ENCODE results near the gene MED15. TPM values are rescaled to one million over a fixed set of nuclear protein-coding genes. Genes with fewer than 3 reads are reported as not detected.
A peak's percentile ranks its signal among the peaks of the same experiment; 100 is the strongest.

MED15 gene
- total RNA-seq, 3 donors from 2014 or later (not counting 1 experiment from before 2014, with no cell fraction given), result 269 to 291 (median 270) TPM

DNA sequence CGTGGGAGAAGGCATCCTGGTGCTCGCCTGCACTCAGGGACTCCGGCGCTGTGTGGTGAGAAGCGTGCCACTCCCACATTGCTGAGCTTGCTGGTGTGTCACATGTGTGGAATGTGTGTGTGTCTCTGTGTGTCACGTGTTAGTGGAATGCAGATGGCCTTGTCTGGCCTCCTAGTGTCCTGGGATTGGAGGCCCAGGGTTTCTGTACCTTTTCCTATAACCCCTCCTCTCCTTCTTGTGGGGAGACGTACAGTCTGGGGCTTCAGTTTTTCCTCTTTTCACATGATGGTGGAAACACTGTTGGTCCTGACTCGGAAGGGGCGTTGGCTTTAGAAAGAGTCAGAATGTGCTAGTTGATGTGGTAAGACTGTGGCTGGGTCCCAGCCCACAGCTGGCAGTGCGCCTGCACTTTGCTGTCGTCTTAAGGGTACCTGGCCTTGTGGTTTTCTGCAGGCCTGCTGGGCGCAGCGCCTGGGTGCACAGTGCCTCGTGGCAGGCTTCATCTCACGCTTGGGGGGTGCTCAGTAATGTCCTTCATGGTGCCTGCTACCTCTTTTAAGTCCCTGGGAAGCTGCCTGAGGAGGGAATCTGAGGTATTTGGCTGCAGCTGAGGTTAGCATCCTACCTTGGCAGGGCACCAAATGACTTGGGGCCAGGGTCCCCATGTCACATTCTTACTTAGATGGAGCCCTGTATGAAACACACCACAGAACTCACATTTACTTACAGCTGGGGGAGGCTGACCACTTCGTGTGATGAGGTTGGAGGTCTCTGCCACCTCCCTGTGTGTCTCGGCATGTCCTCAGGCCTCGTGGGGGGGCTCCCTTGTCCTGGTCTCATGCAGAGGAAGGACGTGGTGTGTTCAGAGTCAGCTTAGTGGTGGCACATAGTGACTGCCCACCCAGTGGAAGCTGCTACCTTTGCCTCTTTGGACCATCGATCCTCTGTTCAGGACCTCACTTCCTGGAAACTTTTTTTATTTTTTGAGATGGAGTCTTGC lies 61.9 kb downstream of the MED15 start:
- H3K27me3 Mint-ChIP-seq (ENCODE audit: low read depth in 2 of 2), result no peaks in the 10 kb centered on the region
- Histone ChIP-seq H3K27ac (ENCODE audit: low read length) (peak overlapping the region; percentile 78), H3K4me3 (ENCODE audit: low read length) (no peak overlapping the region), H3K4me1 (ENCODE audit: control insufficient read depth, insufficient read depth, low read length) (peaks cover 90% of the 10 kb centered on the region), H3K36me3 (ENCODE audit: control insufficient read depth, insufficient read depth, low read length) (peaks cover 69% of the 10 kb centered on the region), H3K9me3 (ENCODE audit: control insufficient read depth, insufficient read depth, low read length) (no peaks in the 10 kb centered on the region), H3K27me3 (ENCODE audit: control insufficient read depth, insufficient read depth, low read length) (no peaks in the 10 kb centered on the region)
- intact Hi-C loops (cut with micrococcal nuclease), result loop anchor here (2.0 to 10.0 kb wide), 4 partner anchors 21 to 145 kb away; no protein-coding TSS in a partner anchor
- ATAC-seq, result peak; percentile 55 to 77 (median 76)
- H3K9me3 Mint-ChIP-seq, result no peaks in the 10 kb centered on the region
- 14% methylated on average over 19 of the region's 20 CpGs for WGBS (ENCODE audit: insufficient coverage)
- peak overlapping the region; percentile 94 to 95 for H3K27ac Mint-ChIP-seq
- TF ChIP-seq, protein P1, sequence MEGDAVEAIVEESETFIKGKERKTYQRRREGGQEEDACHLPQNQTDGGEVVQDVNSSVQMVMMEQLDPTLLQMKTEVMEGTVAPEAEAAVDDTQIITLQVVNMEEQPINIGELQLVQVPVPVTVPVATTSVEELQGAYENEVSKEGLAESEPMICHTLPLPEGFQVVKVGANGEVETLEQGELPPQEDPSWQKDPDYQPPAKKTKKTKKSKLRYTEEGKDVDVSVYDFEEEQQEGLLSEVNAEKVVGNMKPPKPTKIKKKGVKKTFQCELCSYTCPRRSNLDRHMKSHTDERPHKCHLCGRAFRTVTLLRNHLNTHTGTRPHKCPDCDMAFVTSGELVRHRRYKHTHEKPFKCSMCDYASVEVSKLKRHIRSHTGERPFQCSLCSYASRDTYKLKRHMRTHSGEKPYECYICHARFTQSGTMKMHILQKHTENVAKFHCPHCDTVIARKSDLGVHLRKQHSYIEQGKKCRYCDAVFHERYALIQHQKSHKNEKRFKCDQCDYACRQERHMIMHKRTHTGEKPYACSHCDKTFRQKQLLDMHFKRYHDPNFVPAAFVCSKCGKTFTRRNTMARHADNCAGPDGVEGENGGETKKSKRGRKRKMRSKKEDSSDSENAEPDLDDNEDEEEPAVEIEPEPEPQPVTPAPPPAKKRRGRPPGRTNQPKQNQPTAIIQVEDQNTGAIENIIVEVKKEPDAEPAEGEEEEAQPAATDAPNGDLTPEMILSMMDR (IDR thresholded peaks at IDR 0.05), result no peak
- H3K36me3 Mint-ChIP-seq, result no peaks in the 10 kb centered on the region
- H3K4me3 Mint-ChIP-seq, result peak overlapping the region; percentile 89
- H3K4me1 Mint-ChIP-seq, result peaks cover 74 to 88% of the 10 kb centered on the region in 2 donors
- peak; percentile 74 to 95 for DNase-seq

DNA sequence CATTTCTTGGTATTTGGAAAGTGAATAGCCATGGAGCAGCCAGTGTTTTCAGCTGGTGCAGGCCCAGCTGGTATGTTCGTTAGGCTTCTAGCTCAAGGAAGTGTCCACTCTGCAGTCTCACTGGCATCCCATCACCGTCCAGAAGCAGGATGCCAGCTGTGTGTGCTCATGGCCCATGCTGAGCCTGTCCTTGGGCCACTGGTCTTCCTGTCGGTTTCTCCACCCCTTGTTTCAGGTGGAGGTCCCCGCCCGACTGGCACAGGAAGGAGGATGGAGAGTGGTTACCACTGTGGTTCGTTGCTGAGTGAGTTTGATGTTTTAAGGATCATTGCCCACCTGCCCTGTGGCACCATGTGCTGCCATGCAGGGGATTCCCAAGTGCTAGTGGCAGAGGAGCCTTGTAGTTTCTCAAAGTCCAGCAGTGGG lies 63.7 kb downstream of the MED15 start:
- peaks cover 72 to 85% of the 10 kb centered on the region in 2 donors for H3K4me1 Mint-ChIP-seq
- H3K9me3 ChIP-seq (ENCODE audit: control insufficient read depth, insufficient read depth, low read length), result no peaks in the 10 kb centered on the region
- H3K36me3 ChIP-seq (ENCODE audit: control insufficient read depth, insufficient read depth, low read length), result peaks cover 74% of the 10 kb centered on the region
- intact Hi-C loops (cut with micrococcal nuclease), result no loop called here
- H3K27ac ChIP-seq (ENCODE audit: low read length), result peak overlapping the region; percentile 58
- H3K4me3 Mint-ChIP-seq, result peak overlapping the region; percentile 58
- H3K36me3 Mint-ChIP-seq, result no peaks in the 10 kb centered on the region
- no peaks in the 10 kb centered on the region for H3K9me3 Mint-ChIP-seq
- peaks cover 83% of the 10 kb centered on the region for H3K4me1 ChIP-seq (ENCODE audit: control insufficient read depth, insufficient read depth, low read length)
- H3K4me3 ChIP-seq (ENCODE audit: low read length), result no peak overlapping the region
- DNase-seq, result no peak
- TF ChIP-seq, protein P1 (IDR thresholded peaks at IDR 0.05), result no peak
- H3K27me3 Mint-ChIP-seq (ENCODE audit: low read depth in 2 of 2), result no peaks in the 10 kb centered on the region
- no peaks in the 10 kb centered on the region for H3K27me3 ChIP-seq (ENCODE audit: control insufficient read depth, insufficient read depth, low read length)
- WGBS (ENCODE audit: insufficient coverage), result 34% methylated on average over 6 of the region's 6 CpGs
- peak in 2 of 3 donors; percentile 2 for ATAC-seq
- H3K27ac Mint-ChIP-seq, result peak overlapping the region; percentile 94 to 95

DNA sequence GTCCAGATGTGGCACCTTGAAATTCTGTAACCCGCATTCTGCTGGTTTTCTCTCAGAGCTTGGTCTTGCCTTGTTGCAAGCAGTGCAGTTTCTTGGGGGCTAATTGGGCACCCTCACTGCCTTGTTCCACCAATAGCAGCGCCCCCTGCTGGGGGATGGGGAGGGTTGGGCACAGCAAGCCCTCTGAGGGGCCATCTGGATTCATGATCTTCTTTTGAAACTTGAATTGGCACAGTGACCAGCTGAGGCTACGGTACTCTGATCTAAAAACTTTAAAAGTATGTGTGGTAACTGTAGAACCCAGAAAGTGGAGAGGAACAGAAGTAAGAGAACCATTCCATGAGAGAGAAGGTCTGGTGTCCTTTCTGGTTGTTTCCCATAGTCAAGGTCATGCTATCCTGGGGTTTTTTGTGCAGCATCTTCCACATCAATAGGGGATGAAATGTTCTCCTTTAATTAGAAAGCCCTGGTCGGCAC lies 64.2 kb downstream of the MED15 start:
- Mint-ChIP-seq H3K4me3 (peak overlapping the region; percentile 60), H3K36me3 (no peaks in the 10 kb centered on the region), H3K9me3 (no peaks in the 10 kb centered on the region), H3K27ac (peak overlapping the region; percentile 94 to 95), H3K4me1 (peaks cover 72 to 85% of the 10 kb centered on the region in 2 donors), H3K27me3 (ENCODE audit: low read depth in 2 of 2) (no peaks in the 10 kb centered on the region)
- Histone ChIP-seq H3K36me3 (ENCODE audit: control insufficient read depth, insufficient read depth, low read length) (peaks cover 74% of the 10 kb centered on the region), H3K27ac (ENCODE audit: low read length) (peak overlapping the region; percentile 58), H3K9me3 (ENCODE audit: control insufficient read depth, insufficient read depth, low read length) (no peaks in the 10 kb centered on the region), H3K4me1 (ENCODE audit: control insufficient read depth, insufficient read depth, low read length) (peaks cover 83% of the 10 kb centered on the region), H3K4me3 (ENCODE audit: low read length) (no peak overlapping the region), H3K27me3 (ENCODE audit: control insufficient read depth, insufficient read depth, low read length) (no peaks in the 10 kb centered on the region)
- ATAC-seq, result peak in 2 of 3 donors; percentile 4 to 14
- intact Hi-C loops (cut with micrococcal nuclease), result no loop called here
- WGBS (ENCODE audit: insufficient coverage), result 63% methylated on average over 4 of the region's 4 CpGs
- peak; percentile 58 to 82 for DNase-seq
- TF ChIP-seq, protein P1 (IDR thresholded peaks at IDR 0.05), result peak; percentile 73
